Measurements from ENCODE around the gene TM7SF2. TPM values are rescaled to one million over a fixed set of nuclear protein-coding genes. Genes with fewer than 3 reads are reported as not detected.
A peak's percentile ranks its signal among the peaks of the same experiment; 100 is the strongest.

The TM7SF2 gene
- total RNA-seq, 2 experiments from 2014 or later = 20.0 to 20.4 TPM

GRCh38 chr11:65135633-65136145 lies 24.0 kb downstream of the TM7SF2 start:
- Histone ChIP-seq H3K4me1 (ENCODE audit: insufficient read depth, low read length) (peaks cover 47% of the 10 kb centered on the region), H3K9me3 (ENCODE audit: control insufficient read depth in 1 of 2, insufficient read depth in 1 of 2, low read length in 2 of 2) (no peaks in the 10 kb centered on the region), H3K27ac (ENCODE audit: low read depth in 1 of 2, low read length in 2 of 2) (peak overlapping the region; percentile 96 to 99), H3K4me3 (ENCODE audit: low read length) (peak overlapping the region; percentile 83), H3K36me3 (ENCODE audit: insufficient read depth, low read length) (peaks cover 25% of the 10 kb centered on the region), H3K27me3 (ENCODE audit: control insufficient read depth in 1 of 2, insufficient read depth in 2 of 2, low read length in 2 of 2) (no peaks in the 10 kb centered on the region)
- Mint-ChIP-seq H3K27me3 (no peaks in the 10 kb centered on the region), H3K4me1 (ENCODE audit: low read depth) (peaks cover 45% of the 10 kb centered on the region), H3K27ac (peak overlapping the region; percentile 100), H3K9me3 (no peaks in the 10 kb centered on the region), H3K36me3 (ENCODE audit: low read depth) (peaks cover 46% of the 10 kb centered on the region), H3K4me3 (peak overlapping the region; percentile 99)
- intact Hi-C loops (cut with DNase I, micrococcal nuclease) = loop anchor here (2.0 to 5.0 kb wide), 2 partner anchors 19 to 47 kb away; partner anchors contain the start of genes CAPN1 (in 1 of the 2) and ZNHIT2 (in 1 of the 2)
- ATAC-seq (ENCODE audit: poor library complexity) (no peak), DNase-seq (peak in 1 of 14 experiments; percentile 25)
- TF ChIP-seq CTCF (IDR thresholded peaks at IDR 0.05) = no peak
- POLR2A ChIA-PET = interaction anchor here (0.7 to 4.4 kb wide), 39 partner anchors 9 to 738 kb away, joined by 3 to 136 read pairs (median 6); partner anchors contain the start of genes ARL2, CAPN1, CDC42EP2 and CDCA5
- CTCF ChIA-PET = interaction anchor here (1.1 to 2.3 kb wide), 6 partner anchors 14 to 122 kb away, joined by 3 to 11 read pairs (median 4); partner anchors contain the start of genes ARL2, FAU, MRPL49 and TM7SF2

- H3K27ac ChIP-seq (ENCODE audit: low read depth in 1 of 2, low read length in 2 of 2) = peak overlapping the region in 1 of 2 donors; percentile 99
These were observed 24.9 kb downstream of the TM7SF2 start for GRCh38 chr11:65136515-65137096.

More at GRCh38 chr11:65136515-65137096, 24.9 kb downstream of the TM7SF2 start:
- Histone ChIP-seq H3K4me1 (ENCODE audit: insufficient read depth, low read length) (peaks cover 44% of the 10 kb centered on the region), H3K36me3 (ENCODE audit: insufficient read depth, low read length) (peaks cover 16% of the 10 kb centered on the region), H3K27me3 (ENCODE audit: control insufficient read depth in 1 of 2, insufficient read depth in 2 of 2, low read length in 2 of 2) (no peaks in the 10 kb centered on the region), H3K4me3 (ENCODE audit: low read length) (no peak overlapping the region), H3K9me3 (ENCODE audit: control insufficient read depth in 1 of 2, insufficient read depth in 1 of 2, low read length in 2 of 2) (no peaks in the 10 kb centered on the region)
- ChIA-PET POLR2A (interaction anchor here (0.7 to 4.4 kb wide), 10 partner anchors 8 to 362 kb away, joined by 3 to 136 read pairs (median 6); partner anchors contain the start of genes EHD1, FAU, MALAT1 and MRPL49), CTCF (interaction anchor here (0.6 to 2.3 kb wide), 4 partner anchors 15 to 26 kb away, joined by 3 to 11 read pairs (median 4); partner anchors contain the start of genes FAU, MRPL49 and ZNHIT2)
- no peak for ATAC-seq (ENCODE audit: poor library complexity)
- Mint-ChIP-seq H3K27me3 (no peaks in the 10 kb centered on the region), H3K27ac (peak overlapping the region; percentile 100), H3K9me3 (no peaks in the 10 kb centered on the region), H3K36me3 (ENCODE audit: low read depth) (peaks cover 36% of the 10 kb centered on the region), H3K4me1 (ENCODE audit: low read depth) (peaks cover 41% of the 10 kb centered on the region), H3K4me3 (peak overlapping the region; percentile 80)
- no peak for DNase-seq
- intact Hi-C loops (cut with DNase I, micrococcal nuclease) = loop anchor here in 1 of 2 experiments (5.0 kb wide), 1 partner anchor 46 kb away; the partner anchor contains the start of gene CAPN1
- TF ChIP-seq CTCF (IDR thresholded peaks at IDR 0.05) = no peak
